GM21528 (cell line): Measurements from ENCODE around the gene RFX8.

ENCODE experiments used
- ATAC-seq: cut with Tn5 transposase; IDR thresholded peaks from one replicate; pipeline ENCODE4 v1.9.1; 2021; ENCODE audit warnings: mild to moderate bottlenecking, moderate library complexity; ENCODE audit not compliant: unreplicated experiment, low FRiP score

Gene RFX8

GRCh38 chr2:101416609-101417008 lies 58.3 kb downstream of the RFX8 start:
- ATAC-seq, result no peak

GRCh38 chr2:101415884-101416283 lies 59.0 kb downstream of the RFX8 start:
- no peak for ATAC-seq

GRCh38 chr2:101415220-101415619 lies 59.7 kb downstream of the RFX8 start:
- no peak for ATAC-seq

GRCh38 chr2:101412092-101412694 lies 62.7 kb downstream of the RFX8 start:
- no peak for ATAC-seq

GRCh38 chr2:101410746-101411145 lies 64.2 kb downstream of the RFX8 start:
- no peak for ATAC-seq

GRCh38 chr2:101410114-101410513 lies 64.8 kb downstream of the RFX8 start:
- ATAC-seq, result no peak

GRCh38 chr2:101409699-101410098 lies 65.2 kb downstream of the RFX8 start:
- ATAC-seq, result no peak

- ATAC-seq, result no peak
Observed at GRCh38 chr2:101408925-101409324, 66.0 kb downstream of the RFX8 start.

GRCh38 chr2:101405351-101405899 lies 69.5 kb downstream of the RFX8 start:
- no peak for ATAC-seq

- no peak for ATAC-seq
Observed at GRCh38 chr2:101403745-101404144, 71.2 kb downstream of the RFX8 start.

GRCh38 chr2:101402630-101403029 lies 72.3 kb downstream of the RFX8 start:
- no peak for ATAC-seq

- ATAC-seq, result no peak
Observed at GRCh38 chr2:101401906-101402305, 73.0 kb downstream of the RFX8 start.

GRCh38 chr2:101401326-101401665 lies 73.6 kb downstream of the RFX8 start:
- no peak for ATAC-seq

- ATAC-seq, result no peak
Observed at GRCh38 chr2:101400506-101401325, 74.2 kb downstream of the RFX8 start.

GRCh38 chr2:101400048-101400447 lies 74.9 kb downstream of the RFX8 start:
- ATAC-seq, result no peak

GRCh38 chr2:101399021-101399799 lies 75.7 kb downstream of the RFX8 start:
- no peak for ATAC-seq

- ATAC-seq, result no peak
Observed at GRCh38 chr2:101398116-101398821, 76.6 kb downstream of the RFX8 start.

- no peak for ATAC-seq
Observed at GRCh38 chr2:101396316-101396717, 78.6 kb downstream of the RFX8 start.

GRCh38 chr2:101395545-101396315 lies 79.2 kb downstream of the RFX8 start:
- ATAC-seq, result no peak

- ATAC-seq, result no peak
Observed at GRCh38 chr2:101388232-101388631, 86.7 kb downstream of the RFX8 start.
